NCI-H446 treated with DMSO at 0.1 percent for 48 hours (cell line): ENCODE results near the gene CD200R1.
"Not testable (repeated sequence)": the region's sequence is repeated elsewhere in the genome, so short reads cannot be mapped to it uniquely, and the experiment has no call there.

ENCODE experiments used
- DNase-seq: peaks from one replicate; lab custom pipeline; 2025; lab: John Stamatoyannopoulos, UW

CD200R1 gene

GRCh38 chr3:112973325-112974177 lies 1.4 kb downstream of the CD200R1 start:
- no peak for DNase-seq

- no peak for DNase-seq
These were observed 2.7 kb downstream of the CD200R1 start for GRCh38 chr3:112972158-112972557.

- no peak for DNase-seq
These were observed 7.1 kb downstream of the CD200R1 start for GRCh38 chr3:112967828-112968227.

GRCh38 chr3:112967425-112967824 lies 7.5 kb downstream of the CD200R1 start:
- DNase-seq = no peak

GRCh38 chr3:112966633-112967032 lies 8.3 kb downstream of the CD200R1 start:
- DNase-seq = no peak

- DNase-seq = no peak
These were observed 9.2 kb downstream of the CD200R1 start for GRCh38 chr3:112965656-112966055.

GRCh38 chr3:112963683-112964082 lies 11.2 kb downstream of the CD200R1 start:
- DNase-seq = no peak

- no peak for DNase-seq
These were observed 15.9 kb downstream of the CD200R1 start for GRCh38 chr3:112958811-112959560.

GRCh38 chr3:112956351-112956750 lies 18.6 kb downstream of the CD200R1 start:
- DNase-seq = no peak

- DNase-seq = no peak
These were observed 26.5 kb downstream of the CD200R1 start for GRCh38 chr3:112948346-112948838.

- no peak for DNase-seq
These were observed 43.0 kb downstream of the CD200R1 start for GRCh38 chr3:112931736-112932521.

GRCh38 chr3:112930771-112931170 lies 44.1 kb downstream of the CD200R1 start:
- no peak for DNase-seq

GRCh38 chr3:112925969-112926368 lies 48.9 kb downstream of the CD200R1 start:
- DNase-seq = no peak

GRCh38 chr3:112925560-112925959 lies 49.3 kb downstream of the CD200R1 start:
- no peak for DNase-seq

- DNase-seq = not testable (repeated sequence)
These were observed 55.4 kb downstream of the CD200R1 start for GRCh38 chr3:112919541-112919940.

- DNase-seq = no peak
These were observed 66.7 kb downstream of the CD200R1 start for GRCh38 chr3:112908252-112908651.

- DNase-seq = no peak
These were observed 70.1 kb downstream of the CD200R1 start for GRCh38 chr3:112904786-112905185.

GRCh38 chr3:112900113-112900512 lies 74.8 kb downstream of the CD200R1 start:
- DNase-seq = no peak

- DNase-seq = no peak
These were observed 77.1 kb downstream of the CD200R1 start for GRCh38 chr3:112897791-112898190.

GRCh38 chr3:112894258-112894657 lies 80.6 kb downstream of the CD200R1 start:
- DNase-seq = no peak

GRCh38 chr3:112889357-112889756 lies 85.5 kb downstream of the CD200R1 start:
- no peak for DNase-seq

GRCh38 chr3:112888381-112889085 lies 86.4 kb downstream of the CD200R1 start:
- DNase-seq = no peak
